Measurements from ENCODE around the gene STAC. TPM values are rescaled to one million over a fixed set of nuclear protein-coding genes. Genes with fewer than 3 reads are reported as not detected.

Gene STAC
- polyA plus RNA-seq, 12 donors: 22.0 to 48.7 (median 33.0) TPM; not detected in 1

DNA sequence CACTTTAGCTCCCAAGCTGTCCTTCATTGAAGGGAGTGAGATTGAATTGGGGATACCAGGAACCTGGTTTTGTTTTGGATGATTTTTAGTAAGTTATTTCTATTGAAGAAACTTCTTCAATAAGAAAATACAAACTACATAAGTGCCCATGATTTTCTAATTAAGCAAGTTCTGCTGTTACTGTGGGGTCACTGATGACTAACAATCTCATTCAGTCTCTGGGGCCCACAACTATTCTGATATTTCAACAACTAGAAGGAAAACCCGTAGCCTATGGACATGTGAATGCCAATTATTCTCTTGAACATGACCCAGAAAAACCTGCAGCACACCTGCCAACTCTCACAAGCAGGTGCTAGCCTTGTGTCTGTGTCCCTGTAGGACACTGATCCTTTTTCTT, 199.4 kb downstream of the STAC start:
- DNase-seq: no peak

DNA sequence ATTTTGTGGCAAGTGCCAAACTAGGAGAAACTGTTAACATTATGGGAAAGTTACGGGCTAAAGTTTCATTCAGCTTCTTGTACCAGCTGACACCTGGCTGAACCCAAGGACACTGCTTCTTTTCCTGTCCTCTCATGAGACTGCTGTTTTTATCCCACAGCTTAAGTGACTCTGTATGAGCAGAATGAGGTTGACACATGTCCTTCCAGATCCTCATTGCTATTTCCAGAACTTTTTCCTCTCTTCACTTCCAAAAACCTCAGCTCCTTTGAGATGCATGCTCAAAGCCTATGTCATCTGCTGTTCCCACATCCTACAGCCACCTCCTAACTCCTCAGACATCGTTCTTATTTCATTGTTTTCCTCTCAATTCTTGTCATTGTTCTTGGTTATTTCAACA, 200.4 kb downstream of the STAC start:
- DNase-seq: peak; percentile 38

DNA sequence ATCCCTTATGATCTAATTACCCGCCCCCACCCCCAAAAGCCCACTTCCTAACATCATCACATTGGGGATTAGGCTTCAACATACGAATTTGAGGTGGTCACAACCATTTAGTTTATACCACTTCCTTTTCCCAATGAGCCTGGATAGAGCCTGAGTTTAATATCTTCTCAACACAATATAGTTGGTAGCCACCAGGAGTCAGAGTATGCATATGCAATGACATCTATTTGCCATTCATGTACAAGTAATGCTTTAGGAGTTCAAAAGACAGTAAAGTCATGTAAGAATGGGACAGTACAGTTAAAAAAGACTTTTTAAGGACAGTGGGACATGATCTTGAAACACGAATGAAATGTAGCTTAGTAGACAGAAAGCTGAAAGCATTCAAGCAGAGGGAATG, 211.7 kb downstream of the STAC start:
- no peak for DNase-seq

DNA sequence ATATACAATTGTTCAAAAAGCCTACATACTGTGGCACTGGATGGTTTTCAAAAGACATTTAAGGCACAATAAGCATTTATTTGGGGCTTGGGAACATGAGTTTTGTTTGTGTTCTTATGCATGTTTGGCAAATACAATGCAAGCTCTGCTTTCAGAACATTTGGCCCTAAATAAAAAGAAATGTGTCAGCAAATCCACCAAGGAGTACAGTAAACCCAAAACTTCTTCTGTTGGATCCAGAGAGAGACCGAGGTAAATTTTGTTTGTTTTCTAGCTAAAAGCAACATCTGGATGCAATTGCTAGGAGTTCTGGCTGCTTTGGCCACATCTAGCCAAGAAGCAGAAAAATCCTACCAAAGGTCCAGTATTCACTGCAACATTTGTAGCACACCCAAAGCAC, 215.2 kb downstream of the STAC start:
- DNase-seq: peak; percentile 30

DNA sequence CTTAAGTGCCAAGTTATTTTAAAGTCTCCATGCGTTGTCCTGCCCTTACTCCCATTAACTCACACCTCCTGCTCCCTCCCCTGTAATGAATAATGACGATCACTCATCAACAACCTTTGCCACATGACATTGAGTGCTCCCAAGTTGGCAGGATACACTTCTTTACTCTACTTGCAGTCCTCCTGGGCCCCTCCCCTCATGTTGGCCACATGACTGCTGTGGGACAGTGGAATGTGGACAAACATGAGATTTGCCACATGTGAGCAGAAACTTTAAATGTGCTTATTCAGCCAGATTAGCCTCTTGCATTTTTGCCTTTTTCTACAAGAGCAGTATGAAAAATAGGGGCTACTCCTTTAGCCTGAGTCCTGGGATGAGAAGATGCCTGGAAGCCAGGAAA, 216.1 kb downstream of the STAC start:
- no peak for DNase-seq

DNA sequence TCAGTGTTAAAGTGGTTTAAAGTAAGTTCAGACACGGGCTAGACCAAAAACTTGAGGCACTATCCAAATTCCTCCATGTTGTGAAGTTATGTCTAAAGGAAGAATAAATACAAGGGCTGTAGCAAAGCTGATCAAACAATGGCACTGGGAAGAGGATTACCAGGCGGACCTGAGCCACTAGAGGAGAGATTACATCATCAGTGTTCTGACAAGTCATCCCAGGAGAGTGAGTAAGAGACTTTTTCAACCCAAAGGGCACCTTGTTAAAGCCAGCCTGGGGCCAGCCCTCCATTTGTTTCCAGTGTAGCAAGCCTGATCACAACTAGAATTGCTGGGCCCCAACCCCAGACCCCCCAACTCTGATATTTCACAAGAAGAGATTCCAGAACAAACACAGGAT, 217.1 kb downstream of the STAC start:
- no peak for DNase-seq
